Measurements from ENCODE around the gene RAPGEF6.

The RAPGEF6 gene

GRCh38 chr5:131396630-131397273 lies 238.3 kb downstream of the RAPGEF6 start:
- no peak for TF ChIP-seq CTCF (IDR thresholded peaks at IDR 0.05; ENCODE audit: borderline replicate concordance, extremely low read depth, low read length, poor library complexity, severe bottlenecking)
- TF ChIP-seq EZH2 (IDR thresholded peaks at IDR 0.05; ENCODE audit: borderline replicate concordance, low read depth, low read length, severe bottlenecking): no peak
- no peak for DNase-seq
- Histone ChIP-seq H4K20me1 (ENCODE audit: insufficient read depth, low read length) (no peaks in the 10 kb centered on the region), H3K27ac (ENCODE audit: low read length) (no peak overlapping the region), H3K79me2 (ENCODE audit: insufficient read depth, low read length) (no peaks in the 10 kb centered on the region), H2AFZ (ENCODE audit: low read depth, low read length) (no peak overlapping the region), H3K4me3 (ENCODE audit: low read depth in 1 of 2, low read length in 2 of 2) (no peak overlapping the region), H3K36me3 (ENCODE audit: insufficient read depth, low read length) (peaks cover 77% of the 10 kb centered on the region), H3K4me1 (ENCODE audit: insufficient read depth, low read length) (no peaks in the 10 kb centered on the region), H3K9me3 (ENCODE audit: insufficient read depth, low read length, severe bottlenecking) (peaks cover 4% of the 10 kb centered on the region), H3K27me3 (ENCODE audit: insufficient read depth, low read length, poor library complexity) (no peaks in the 10 kb centered on the region), H3K9ac (ENCODE audit: low read depth, low read length) (no peak overlapping the region), H3K4me2 (ENCODE audit: insufficient read depth, low read length) (no peak overlapping the region)
- ATAC-seq (ENCODE audit: insufficient read depth, low read depth): no peak

GRCh38 chr5:131396015-131396414 lies 239.0 kb downstream of the RAPGEF6 start:
- Histone ChIP-seq H3K4me1 (ENCODE audit: insufficient read depth, low read length) (no peaks in the 10 kb centered on the region), H3K9me3 (ENCODE audit: insufficient read depth, low read length, severe bottlenecking) (no peaks in the 10 kb centered on the region), H3K4me3 (ENCODE audit: low read depth in 1 of 2, low read length in 2 of 2) (no peak overlapping the region), H3K27ac (ENCODE audit: low read length) (no peak overlapping the region), H2AFZ (ENCODE audit: low read depth, low read length) (no peak overlapping the region), H3K4me2 (ENCODE audit: insufficient read depth, low read length) (no peak overlapping the region), H3K9ac (ENCODE audit: low read depth, low read length) (no peak overlapping the region), H4K20me1 (ENCODE audit: insufficient read depth, low read length) (no peaks in the 10 kb centered on the region), H3K27me3 (ENCODE audit: insufficient read depth, low read length, poor library complexity) (no peaks in the 10 kb centered on the region), H3K36me3 (ENCODE audit: insufficient read depth, low read length) (peaks cover 75% of the 10 kb centered on the region), H3K79me2 (ENCODE audit: insufficient read depth, low read length) (no peaks in the 10 kb centered on the region)
- TF ChIP-seq CTCF (IDR thresholded peaks at IDR 0.05; ENCODE audit: borderline replicate concordance, extremely low read depth, low read length, poor library complexity, severe bottlenecking): no peak
- TF ChIP-seq EZH2 (IDR thresholded peaks at IDR 0.05; ENCODE audit: borderline replicate concordance, low read depth, low read length, severe bottlenecking): no peak
- ATAC-seq (ENCODE audit: insufficient read depth, low read depth) (no peak), DNase-seq (no peak)

- Histone ChIP-seq H3K27ac (ENCODE audit: low read length) (no peak overlapping the region), H2AFZ (ENCODE audit: low read depth, low read length) (no peak overlapping the region), H3K4me3 (ENCODE audit: low read depth in 1 of 2, low read length in 2 of 2) (no peak overlapping the region), H4K20me1 (ENCODE audit: insufficient read depth, low read length) (no peaks in the 10 kb centered on the region), H3K27me3 (ENCODE audit: insufficient read depth, low read length, poor library complexity) (no peaks in the 10 kb centered on the region), H3K9me3 (ENCODE audit: insufficient read depth, low read length, severe bottlenecking) (no peaks in the 10 kb centered on the region), H3K9ac (ENCODE audit: low read depth, low read length) (no peak overlapping the region), H3K4me2 (ENCODE audit: insufficient read depth, low read length) (no peak overlapping the region), H3K36me3 (ENCODE audit: insufficient read depth, low read length) (peaks cover 78% of the 10 kb centered on the region), H3K4me1 (ENCODE audit: insufficient read depth, low read length) (no peaks in the 10 kb centered on the region), H3K79me2 (ENCODE audit: insufficient read depth, low read length) (no peaks in the 10 kb centered on the region)
- TF ChIP-seq EZH2 (IDR thresholded peaks at IDR 0.05; ENCODE audit: borderline replicate concordance, low read depth, low read length, severe bottlenecking) (no peak), CTCF (IDR thresholded peaks at IDR 0.05; ENCODE audit: borderline replicate concordance, extremely low read depth, low read length, poor library complexity, severe bottlenecking) (no peak)
- ATAC-seq (ENCODE audit: insufficient read depth, low read depth) (no peak), DNase-seq (no peak)
Observed at GRCh38 chr5:131394128-131394527, 240.9 kb downstream of the RAPGEF6 start.

Measured in DND-41 (cell line).